GM21619 (cell line): ENCODE measurements around the gene SINHCAF.
A peak's percentile ranks its signal among the peaks of the same experiment; 100 is the strongest.
"Not testable (repeated sequence)": the region's sequence is repeated elsewhere in the genome, so short reads cannot be mapped to it uniquely, and the experiment has no call there.

ENCODE experiments used
- ATAC-seq: cut with Tn5 transposase; IDR thresholded peaks from one replicate; pipeline ENCODE4 v1.9.1; 2021; ENCODE audit not compliant: unreplicated experiment

The SINHCAF gene

GRCh38 chr12:31310488-31310887 lies 15.5 kb downstream of the SINHCAF start:
- no peak for ATAC-seq

DNA sequence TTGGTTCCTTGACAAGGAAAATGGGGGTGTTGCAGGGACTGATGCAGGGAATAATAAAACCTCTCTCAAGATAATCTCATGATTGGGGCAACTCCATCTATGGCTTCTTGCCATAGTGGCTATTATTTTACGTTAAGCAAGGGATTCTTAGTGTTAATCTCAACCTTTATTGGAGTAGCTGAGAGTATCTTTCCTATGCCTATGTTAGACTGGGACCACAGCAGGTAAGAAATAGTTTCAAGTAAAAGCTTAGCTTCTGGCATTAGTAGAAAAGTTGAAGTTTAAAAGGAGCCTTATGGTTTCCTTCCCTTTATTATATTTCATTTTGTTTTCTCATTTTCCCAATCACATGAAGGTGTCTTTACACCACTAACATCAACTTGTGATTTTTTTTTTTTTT lies 16.7 kb downstream of the SINHCAF start:
- no peak for ATAC-seq

GRCh38 chr12:31308116-31308515 lies 17.8 kb downstream of the SINHCAF start:
- no peak for ATAC-seq

DNA sequence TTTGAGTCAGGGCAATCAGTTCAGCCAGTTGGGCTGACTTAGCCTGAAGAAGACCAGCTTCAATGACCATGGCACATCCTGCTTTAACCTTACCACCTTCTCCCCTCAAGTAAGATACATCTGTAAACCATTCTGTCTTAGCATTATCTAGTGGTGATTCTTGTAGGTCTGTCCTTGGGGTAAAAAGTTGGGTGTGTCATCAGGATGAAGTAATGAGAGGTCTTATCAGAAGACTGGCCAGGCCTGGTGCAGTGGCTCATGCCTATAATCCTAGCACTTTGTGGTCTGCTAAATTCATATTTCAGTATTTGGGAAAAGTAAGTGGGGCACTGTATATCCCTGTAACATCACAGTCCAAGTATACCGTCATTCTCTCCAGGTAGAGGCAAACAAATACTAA lies 19.1 kb downstream of the SINHCAF start:
- ATAC-seq: no peak

DNA sequence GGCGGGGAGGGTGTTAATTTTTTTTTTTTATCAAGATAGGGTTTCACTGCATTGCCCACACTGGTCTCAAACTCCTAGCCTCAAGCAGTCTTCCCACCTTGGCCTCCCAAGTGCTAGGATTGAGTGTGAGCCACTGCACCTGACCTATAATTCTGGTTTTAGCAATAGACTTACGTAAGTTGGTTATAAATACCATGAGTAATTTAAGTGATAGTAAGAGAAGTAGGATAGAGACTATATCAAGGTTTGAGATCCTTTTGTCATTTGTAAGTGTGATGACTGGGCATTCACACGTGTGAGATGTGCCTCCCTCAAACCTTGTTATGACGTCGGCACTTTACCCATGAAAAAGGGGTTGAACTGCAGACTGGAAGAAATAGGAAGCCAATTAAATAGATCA lies 22.5 kb downstream of the SINHCAF start:
- no peak for ATAC-seq

DNA sequence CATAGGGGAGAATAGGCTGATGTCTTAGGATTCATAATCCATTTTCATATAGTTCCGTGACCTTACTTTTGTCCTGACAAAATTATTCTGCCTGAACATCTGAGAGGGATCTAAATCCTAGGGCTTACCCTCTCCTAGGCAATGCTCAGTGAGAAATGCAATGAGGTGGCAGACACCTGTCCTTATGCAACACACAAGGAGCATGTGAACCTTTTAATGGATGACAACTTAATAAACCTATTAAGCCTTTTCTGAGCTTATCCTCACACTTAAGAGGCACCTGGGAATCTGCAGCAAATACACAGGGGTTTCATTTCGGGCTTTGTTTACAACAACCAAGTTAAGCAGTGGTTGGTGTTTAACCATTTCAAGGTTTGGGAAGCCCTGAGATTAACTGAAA lies 24.6 kb downstream of the SINHCAF start:
- no peak for ATAC-seq

- no peak for ATAC-seq
Measured at GRCh38 chr12:31300783-31301182, 25.2 kb downstream of the SINHCAF start.

- ATAC-seq: no peak
Measured at GRCh38 chr12:31300341-31300740, 25.6 kb downstream of the SINHCAF start.

- no peak for ATAC-seq
Measured at GRCh38 chr12:31298922-31299321, 27.0 kb downstream of the SINHCAF start.

- ATAC-seq: peak; percentile 34
Measured at GRCh38 chr12:31298515-31298910, 27.4 kb downstream of the SINHCAF start.

DNA sequence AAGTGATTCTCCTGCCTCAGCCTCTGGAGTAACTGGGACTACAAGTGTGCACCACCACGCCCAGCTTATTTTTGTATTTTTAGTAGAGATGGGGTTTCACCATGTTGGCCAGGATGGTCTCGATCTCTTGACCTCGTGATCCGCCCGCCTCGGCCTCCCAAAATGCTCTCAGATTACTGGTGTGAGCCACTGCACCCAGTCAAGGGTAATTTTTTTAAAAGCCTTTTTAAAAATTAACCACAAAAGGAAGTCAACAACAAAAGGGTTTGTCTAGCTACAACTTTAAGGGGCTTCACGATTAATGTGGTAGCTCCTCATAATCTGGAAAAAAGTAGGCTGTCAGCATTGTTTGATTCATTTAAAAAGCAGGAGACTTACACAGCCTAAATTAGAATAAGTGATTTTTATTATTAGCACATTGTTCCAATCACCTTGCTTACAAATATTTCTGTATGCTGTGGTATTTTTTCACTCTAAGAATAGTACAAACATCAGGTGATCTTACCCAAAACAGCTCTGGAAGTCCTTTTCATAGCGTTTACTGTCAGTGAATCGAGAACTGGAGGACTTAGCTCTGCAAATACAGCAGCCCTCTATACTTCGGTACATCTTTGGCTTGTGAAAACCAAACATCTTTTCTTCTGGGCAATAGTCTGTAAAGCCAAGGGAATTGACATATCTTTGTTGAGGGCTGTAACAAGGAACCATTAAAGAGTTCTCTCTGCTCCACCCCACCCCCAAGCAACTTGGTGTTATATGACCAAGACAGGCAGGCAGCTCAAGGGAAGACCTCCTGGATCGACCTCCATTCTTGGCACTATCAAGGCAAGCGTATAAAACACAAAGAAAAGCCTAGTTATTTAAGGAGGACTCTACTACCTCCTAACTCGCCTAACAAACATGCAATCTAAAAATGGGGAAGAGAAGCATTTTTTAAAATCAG lies 28.1 kb downstream of the SINHCAF start:
- peak; percentile 44 for ATAC-seq

- no peak for ATAC-seq
Measured at GRCh38 chr12:31289441-31289840, 36.5 kb downstream of the SINHCAF start.

GRCh38 chr12:31288381-31288780 lies 37.6 kb downstream of the SINHCAF start:
- ATAC-seq: no peak

DNA sequence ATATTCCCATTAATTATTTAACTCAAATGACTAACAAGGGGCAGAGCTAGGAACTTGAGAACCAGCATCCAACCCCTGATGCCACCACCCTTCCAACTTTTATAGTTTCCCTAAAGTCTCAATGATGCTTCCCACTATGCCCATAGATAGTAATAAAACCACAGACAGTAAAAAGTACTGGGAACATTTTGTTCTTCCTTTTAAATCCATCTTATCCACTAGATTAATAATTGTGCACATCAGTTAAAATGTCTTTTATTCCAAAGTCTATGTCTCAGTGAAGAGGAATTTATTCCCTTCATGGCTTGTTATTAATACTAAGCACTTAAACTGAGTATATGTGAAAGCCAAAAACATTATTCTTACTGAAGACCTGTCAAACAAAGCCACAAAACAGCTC lies 45.8 kb downstream of the SINHCAF start:
- ATAC-seq: no peak

- no peak for ATAC-seq
Measured at GRCh38 chr12:31279390-31279924, 46.5 kb downstream of the SINHCAF start.

- no peak for ATAC-seq
Measured at GRCh38 chr12:31278832-31279231, 47.1 kb downstream of the SINHCAF start.

- ATAC-seq: no peak
Measured at GRCh38 chr12:31278424-31278823, 47.5 kb downstream of the SINHCAF start.

DNA sequence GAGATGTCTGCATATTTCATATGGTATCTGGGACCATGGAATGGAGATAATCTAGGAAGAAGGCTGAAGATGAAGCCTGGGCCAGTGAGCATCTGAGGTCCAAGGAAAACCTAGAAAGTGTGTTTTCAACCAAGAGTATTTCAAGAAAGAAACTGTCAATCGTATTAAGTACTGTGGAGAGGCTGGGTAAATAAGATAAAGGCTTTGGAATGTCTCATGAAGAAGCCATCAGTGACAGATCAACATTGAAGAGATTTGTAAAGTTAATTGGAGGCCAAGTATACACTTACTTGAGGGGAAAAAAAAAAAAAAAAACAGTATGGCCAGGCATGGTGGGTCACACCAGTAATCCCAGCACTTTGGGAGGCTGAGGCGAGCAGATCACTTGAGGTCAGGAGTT lies 48.9 kb downstream of the SINHCAF start:
- no peak for ATAC-seq

- no peak for ATAC-seq
Measured at GRCh38 chr12:31275491-31275890, 50.5 kb downstream of the SINHCAF start.

GRCh38 chr12:31274520-31275300 lies 51.2 kb downstream of the SINHCAF start:
- ATAC-seq: no peak

DNA sequence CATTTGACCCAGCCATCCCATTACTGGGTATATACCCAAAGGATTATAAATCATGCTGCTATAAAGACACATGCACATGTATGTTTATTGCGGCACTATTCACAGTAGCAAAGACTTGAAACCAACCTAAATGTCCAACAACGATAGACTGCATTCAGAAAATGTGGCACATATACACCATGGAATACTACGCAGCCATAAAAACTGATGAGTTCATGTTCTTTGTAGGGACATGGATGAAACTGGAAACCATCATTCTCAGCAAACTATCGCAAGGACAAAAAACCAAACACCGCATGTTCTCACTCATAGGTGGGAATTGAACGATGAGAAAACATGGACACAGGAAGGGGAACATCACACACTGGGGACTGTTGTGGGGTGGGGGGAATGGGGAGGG lies 52.2 kb downstream of the SINHCAF start:
- not testable (repeated sequence) for ATAC-seq
